Gastroesophageal sphincter (tissue), 3 donors: ENCODE results near the gene LMO7.

Experiments
- POLR2A ChIP-seq, 2 donors: fragments of 450-650 bp; IDR thresholded peaks; one replicate each; pipeline ENCODE4 v1.6.1; 2017; ENCODE audit warnings: antibody characterized with exemption in 2 of 2, mild to moderate bottlenecking in 2 of 2, moderate library complexity in 1 of 2
- POLR2AphosphoS5 ChIP-seq: sonication (generic); formaldehyde crosslinking; IDR thresholded peaks from one replicate; pipeline ENCODE4 v1.6.1; 2017; ENCODE audit warnings: antibody characterized with exemption
- TF ChIP-seq, protein P1 (sequence below), 4 experiments: fragments of 200-600 bp in 2 of 4; fragments of 450-650 bp in 2 of 4; sonication (generic) in 1 of 4; IDR thresholded peaks; one replicate each; pipeline ENCODE4 v1.5.1; 2017 to 2019; ENCODE audit warnings: antibody characterized with exemption in 4 of 4, mild to moderate bottlenecking in 2 of 4, moderate library complexity in 2 of 4

DNA sequence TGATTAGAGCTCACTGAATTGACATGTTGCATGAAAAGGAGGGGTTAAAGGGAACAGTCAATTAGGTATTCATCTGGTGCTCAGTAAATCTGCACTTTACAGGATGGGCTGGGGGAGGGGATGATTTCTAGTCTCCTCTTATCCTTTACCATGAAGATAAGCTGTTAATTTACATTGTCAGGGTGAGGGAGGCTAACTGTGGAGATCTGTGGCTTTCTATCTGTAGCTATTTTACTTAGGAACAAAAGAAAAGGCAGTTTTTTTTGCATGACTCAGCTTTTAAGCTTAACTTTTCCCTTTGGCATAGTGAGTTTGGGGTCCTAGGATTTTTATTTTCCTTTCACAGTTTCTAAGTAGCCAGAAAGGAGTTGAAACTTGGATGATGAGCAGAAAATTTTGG is 253.3 kb downstream of the LMO7 start:
- TF ChIP-seq POLR2AphosphoS5 (no peak), POLR2A (IDR thresholded peaks at IDR 0.05) (no peak)
- TF ChIP-seq, protein P1, sequence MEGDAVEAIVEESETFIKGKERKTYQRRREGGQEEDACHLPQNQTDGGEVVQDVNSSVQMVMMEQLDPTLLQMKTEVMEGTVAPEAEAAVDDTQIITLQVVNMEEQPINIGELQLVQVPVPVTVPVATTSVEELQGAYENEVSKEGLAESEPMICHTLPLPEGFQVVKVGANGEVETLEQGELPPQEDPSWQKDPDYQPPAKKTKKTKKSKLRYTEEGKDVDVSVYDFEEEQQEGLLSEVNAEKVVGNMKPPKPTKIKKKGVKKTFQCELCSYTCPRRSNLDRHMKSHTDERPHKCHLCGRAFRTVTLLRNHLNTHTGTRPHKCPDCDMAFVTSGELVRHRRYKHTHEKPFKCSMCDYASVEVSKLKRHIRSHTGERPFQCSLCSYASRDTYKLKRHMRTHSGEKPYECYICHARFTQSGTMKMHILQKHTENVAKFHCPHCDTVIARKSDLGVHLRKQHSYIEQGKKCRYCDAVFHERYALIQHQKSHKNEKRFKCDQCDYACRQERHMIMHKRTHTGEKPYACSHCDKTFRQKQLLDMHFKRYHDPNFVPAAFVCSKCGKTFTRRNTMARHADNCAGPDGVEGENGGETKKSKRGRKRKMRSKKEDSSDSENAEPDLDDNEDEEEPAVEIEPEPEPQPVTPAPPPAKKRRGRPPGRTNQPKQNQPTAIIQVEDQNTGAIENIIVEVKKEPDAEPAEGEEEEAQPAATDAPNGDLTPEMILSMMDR (IDR thresholded peaks at IDR 0.05) = no peak
